ENCODE measurements around the gene APH1A. TPM values are rescaled to one million over a fixed set of nuclear protein-coding genes. Genes with fewer than 3 reads are reported as not detected.

The APH1A gene
- total and polyA plus RNA-seq, 2 of the 13 experiments (the other 11 are each of a cell fraction or from before 2014, with no cell fraction given), result 114 to 130 TPM

GRCh38 chr1:150257624-150258585, 10.9 kb downstream of the APH1A start, which contains the start of gene CA14 (continued):
- TF ChIP-seq ZBTB10 (CRISPR knock-in tag; IDR thresholded peaks at IDR 0.05; ENCODE audit: borderline replicate concordance) (no peak), KDM3A (CRISPR knock-in tag; IDR thresholded peaks at IDR 0.05; ENCODE audit: low read depth) (no peak), ZNF101 (CRISPR knock-in tag; IDR thresholded peaks at IDR 0.05; ENCODE audit: borderline replicate concordance, low read depth) (peak; percentile 36; the same call in 1 of the 2 replicates), ZNF232 (CRISPR knock-in tag; IDR thresholded peaks at IDR 0.05; ENCODE audit: borderline replicate concordance) (peak; percentile 21; the same call in 1 of the 2 replicates), ZC3H13 (CRISPR knock-in tag; IDR thresholded peaks at IDR 0.05) (no peak), SUZ12 (IDR thresholded peaks at IDR 0.05; ENCODE audit: low read depth, low read length) (no peak), TERF1 (CRISPR knock-in tag; IDR thresholded peaks at IDR 0.05) (no peak), PREB (CRISPR knock-in tag; IDR thresholded peaks at IDR 0.05) (no peak), LBX2 (CRISPR knock-in tag; IDR thresholded peaks at IDR 0.05; ENCODE audit: borderline replicate concordance) (no peak), HDAC6 (IDR thresholded peaks at IDR 0.05; ENCODE audit: low read depth, low read length) (no peak), AHDC1 (CRISPR knock-in tag; IDR thresholded peaks at IDR 0.05; ENCODE audit: borderline replicate concordance) (no peak), ZNF782 (CRISPR knock-in tag; IDR thresholded peaks at IDR 0.05; ENCODE audit: borderline replicate concordance) (peak; percentile 29; the same call in 1 of the 2 replicates), REL (CRISPR knock-in tag; conservative IDR thresholded peaks at IDR 0.05) (no peak), FOXA3 (CRISPR knock-in tag; IDR thresholded peaks at IDR 0.05) (peak; percentile 33; the same call in 1 of the 2 replicates)
- TF ChIP-seq, protein P1, sequence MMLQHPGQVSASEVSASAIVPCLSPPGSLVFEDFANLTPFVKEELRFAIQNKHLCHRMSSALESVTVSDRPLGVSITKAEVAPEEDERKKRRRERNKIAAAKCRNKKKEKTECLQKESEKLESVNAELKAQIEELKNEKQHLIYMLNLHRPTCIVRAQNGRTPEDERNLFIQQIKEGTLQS (CRISPR knock-in tag; IDR thresholded peaks at IDR 0.05), result no peak

Measured in HepG2 (cell line).